GM18507 (cell line): ENCODE measurements around the gene TNFRSF8.

ENCODE experiments used
- DNase-seq: peaks from one replicate; pipeline ENCODE4 v3.0.0; 2011; ENCODE audit warnings: low read depth; ENCODE audit not compliant: insufficient read length; ENCODE audit errors: extremely low spot score
- FAIRE-seq: peaks from 2 replicates; lab custom pipeline; 2011; peaks lifted over from hg19 to GRCh38; lab: Jason Lieb, UNC

TNFRSF8 gene

DNA sequence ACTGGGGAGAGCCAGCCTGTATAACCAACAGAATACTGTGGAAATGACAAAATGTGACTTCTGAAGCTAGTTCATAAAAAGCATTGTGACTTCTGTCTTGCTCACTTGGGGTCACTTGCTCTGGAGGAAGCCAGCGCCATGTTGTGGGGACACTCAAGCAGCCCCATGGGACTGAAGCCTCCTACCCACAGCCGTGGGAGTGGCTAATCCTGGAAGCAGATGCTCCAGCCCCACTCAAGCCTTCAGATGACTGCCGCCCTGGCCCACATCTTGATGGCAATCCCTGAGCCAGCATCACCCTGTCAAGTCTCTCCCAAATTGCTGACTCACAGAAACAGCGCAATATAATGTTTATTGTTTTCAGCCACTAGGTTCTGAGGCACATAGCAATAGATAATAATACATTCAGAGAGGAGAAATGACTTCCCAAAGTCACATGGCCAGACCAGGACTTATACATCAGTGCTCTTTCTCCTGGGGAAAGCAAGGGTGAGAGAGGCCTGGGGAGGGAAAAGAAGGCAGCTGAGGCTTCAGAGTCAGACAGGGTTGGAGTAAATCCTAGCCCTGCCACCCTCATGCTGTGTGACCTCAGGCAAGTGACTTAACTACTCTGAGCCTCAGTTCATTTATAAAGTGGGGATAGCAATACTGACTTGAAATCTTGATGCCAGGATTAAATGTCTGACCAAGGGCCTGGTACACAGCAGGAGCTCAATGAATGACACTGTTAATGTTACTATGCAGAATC is 5.0 kb upstream of the TNFRSF8 start:
- FAIRE-seq (no peak), DNase-seq (no peak)

DNA sequence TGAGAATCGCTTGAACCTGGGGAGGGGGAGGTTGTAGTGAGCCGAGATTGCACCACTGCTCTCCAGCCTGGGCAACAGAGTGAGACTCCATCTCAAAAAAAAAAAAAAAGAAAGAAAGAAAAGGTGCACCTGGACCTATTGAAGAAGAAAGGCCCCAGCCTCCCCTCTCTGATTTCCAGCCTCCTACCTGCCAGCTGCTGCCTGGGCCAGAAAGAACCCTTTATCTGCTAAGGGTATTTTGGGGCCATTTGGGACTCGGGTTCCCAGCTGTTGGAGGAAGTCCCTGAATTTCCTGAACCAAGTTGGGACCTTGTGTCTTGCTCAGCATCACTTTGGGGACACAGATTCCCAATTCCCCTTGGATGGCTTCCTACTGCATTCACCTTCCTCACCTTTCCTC is 3.9 kb upstream of the TNFRSF8 start:
- FAIRE-seq (no peak), DNase-seq (no peak)

DNA sequence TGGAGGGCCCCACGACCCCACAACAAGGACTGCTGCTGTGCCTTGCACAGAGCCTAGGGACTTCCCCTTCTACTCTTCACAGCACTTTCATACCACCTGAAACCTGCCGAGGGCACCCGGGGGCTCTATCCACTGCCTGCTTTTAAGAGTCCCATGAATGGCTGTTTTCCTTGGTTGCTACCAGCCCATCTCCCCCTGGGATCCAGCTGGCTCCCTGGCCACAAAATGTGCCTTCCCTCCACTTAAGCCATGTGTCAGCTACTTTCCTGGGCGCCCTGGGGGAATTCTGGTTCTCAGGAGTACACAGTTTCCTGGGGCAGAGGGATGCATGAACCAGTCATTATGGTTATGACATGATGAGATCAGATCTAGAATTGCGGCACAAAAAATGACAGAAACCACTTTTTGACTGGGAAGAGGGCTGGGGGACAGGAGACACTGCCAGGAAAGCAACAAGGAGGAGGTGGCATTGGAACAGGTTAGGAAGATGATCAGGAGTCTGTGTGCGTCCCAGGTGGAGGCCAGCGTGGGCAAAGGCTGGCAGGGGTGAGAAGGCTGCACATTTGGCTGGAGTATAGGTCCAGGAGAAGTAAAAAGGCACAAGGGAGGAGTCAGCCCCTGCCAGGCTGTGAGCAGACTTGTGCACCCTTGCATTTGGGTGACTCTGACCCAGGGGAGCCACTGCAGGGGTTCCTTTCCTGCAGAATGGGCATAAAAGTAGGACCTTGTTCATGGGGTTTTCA is 3.2 kb upstream of the TNFRSF8 start:
- FAIRE-seq (peak; percentile 84), DNase-seq (no peak)

- DNase-seq = no peak
- FAIRE-seq = no peak
Measured at GRCh38 chr1:12060500-12060899, 2.6 kb upstream of the TNFRSF8 start.

- no peak for DNase-seq
- FAIRE-seq = peak; percentile 53
Measured at GRCh38 chr1:12064073-12064969, 1.2 kb downstream of the TNFRSF8 start.

- no peak for DNase-seq
- FAIRE-seq = peak; percentile 86
Measured at GRCh38 chr1:12065872-12066271, 2.8 kb downstream of the TNFRSF8 start.

- DNase-seq (no peak), FAIRE-seq (peak; percentile 97)
Measured at GRCh38 chr1:12067900-12068821, 5.1 kb downstream of the TNFRSF8 start.

- FAIRE-seq = peak; percentile 31
Measured at GRCh38 chr1:12069623-12070244, 6.6 kb downstream of the TNFRSF8 start.

DNA sequence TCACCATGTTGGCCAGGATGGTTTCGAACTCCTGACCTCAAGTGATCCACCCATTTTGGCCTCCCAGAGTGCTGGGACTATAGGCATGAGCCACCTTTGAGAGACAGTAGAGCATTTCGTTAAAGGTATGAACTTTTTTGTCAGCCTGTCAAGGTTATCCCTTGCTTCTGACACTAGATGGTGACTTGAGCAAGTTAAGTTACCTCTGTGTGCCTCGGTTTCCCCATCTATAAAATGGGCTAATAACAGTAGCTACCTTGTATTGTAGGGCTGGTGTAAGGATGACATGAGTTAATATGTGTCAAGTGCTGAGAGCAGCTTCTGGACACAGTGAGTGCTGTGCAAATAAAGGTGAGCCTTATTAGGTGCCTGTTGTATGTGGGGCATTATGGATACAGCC is 8.8 kb downstream of the TNFRSF8 start:
- FAIRE-seq = no peak
- DNase-seq = no peak

More at GRCh38 chr1:12069623-12070244, 6.6 kb downstream of the TNFRSF8 start:
- DNase-seq = no peak

GRCh38 chr1:12072741-12073140 is 9.6 kb downstream of the TNFRSF8 start:
- FAIRE-seq = no peak
- no peak for DNase-seq

GRCh38 chr1:12073796-12074195 is 10.7 kb downstream of the TNFRSF8 start:
- FAIRE-seq (no peak), DNase-seq (no peak)

DNA sequence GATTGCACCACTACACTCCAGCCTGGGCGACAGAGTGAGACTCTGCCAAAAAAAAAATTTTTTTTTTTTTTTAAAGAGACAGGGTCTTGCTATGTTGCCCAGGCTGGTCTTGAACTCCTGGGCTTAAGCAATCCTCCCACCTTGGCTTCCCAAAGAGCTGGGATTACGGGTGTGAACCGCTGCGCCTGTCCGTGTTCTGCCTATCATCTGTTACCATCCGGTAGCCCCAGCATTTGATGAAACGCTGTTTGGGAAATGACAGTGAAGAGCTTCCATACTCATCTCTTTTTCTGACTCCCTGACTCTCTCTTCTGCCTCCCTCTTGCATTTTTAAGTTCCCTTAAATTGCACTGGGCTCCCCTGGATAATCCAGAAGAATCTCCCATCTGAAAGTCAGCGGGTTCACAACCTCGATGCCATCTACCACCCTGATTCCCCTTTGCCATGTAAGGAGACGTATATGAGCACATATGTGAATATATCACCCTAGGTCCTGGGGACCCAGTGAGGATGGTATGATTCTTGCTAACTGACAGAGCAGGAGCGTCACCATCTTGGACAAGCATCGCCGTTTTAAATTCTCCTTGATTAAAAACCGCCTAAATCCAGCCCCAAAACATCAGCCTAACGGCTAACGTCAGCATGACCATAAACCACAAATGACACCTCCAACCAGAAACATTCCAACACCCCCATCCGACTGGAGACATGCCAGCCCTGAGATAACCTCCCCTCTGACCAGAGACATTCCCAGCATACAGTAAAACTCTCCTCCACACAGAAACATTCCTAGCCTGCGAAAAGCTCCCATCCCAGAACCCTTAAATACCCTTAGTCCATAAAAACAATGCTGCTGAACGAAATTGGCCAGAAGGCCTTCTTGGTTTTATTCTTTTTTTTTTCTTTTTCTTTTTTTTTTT is 12.4 kb downstream of the TNFRSF8 start:
- FAIRE-seq (no peak), DNase-seq (no peak)

GRCh38 chr1:12076425-12077005 is 13.4 kb downstream of the TNFRSF8 start:
- no peak for FAIRE-seq
- no peak for DNase-seq

DNA sequence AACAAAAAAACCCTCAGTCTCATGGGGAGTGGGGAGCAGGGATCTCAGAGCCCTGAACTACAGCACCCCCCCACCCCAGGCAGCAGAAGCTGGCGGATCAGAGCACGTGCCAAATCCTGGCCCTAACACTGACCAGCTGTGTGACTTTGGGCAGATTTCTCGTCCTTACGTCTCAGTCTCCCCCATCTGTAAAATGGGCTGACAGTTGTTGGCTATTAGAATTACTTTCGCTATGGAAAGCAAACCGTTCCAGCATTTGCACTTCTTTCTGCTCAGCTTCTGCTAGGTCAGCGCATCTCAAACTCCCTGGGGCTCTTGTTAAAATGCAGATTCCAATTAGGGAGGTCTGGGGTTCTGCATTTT is 15.5 kb downstream of the TNFRSF8 start:
- DNase-seq (no peak), FAIRE-seq (no peak)

GRCh38 chr1:12078938-12079861 is 16.1 kb downstream of the TNFRSF8 start:
- peak; percentile 96 for FAIRE-seq
- DNase-seq = no peak

GRCh38 chr1:12080156-12080555 is 17.1 kb downstream of the TNFRSF8 start:
- no peak for DNase-seq
- no peak for FAIRE-seq
